Measurements from ENCODE around the gene RSRC1. TPM values are rescaled to one million over a fixed set of nuclear protein-coding genes. Genes with fewer than 3 reads are reported as not detected.
"Not testable (repeated sequence)": the region's sequence is repeated elsewhere in the genome, so short reads cannot be mapped to it uniquely, and the experiment has no call there.

The RSRC1 gene
- total and polyA plus RNA-seq, 2 experiments from 2014 or later, result 22.6 to 34.1 TPM

GRCh38 chr3:158505117-158505516, 395.2 kb downstream of the RSRC1 start:
- no peak overlapping the region for H2AFZ ChIP-seq
- H3K4me3 ChIP-seq, result no peak overlapping the region
- no peak overlapping the region for H3K27ac ChIP-seq
- no peaks in the 10 kb centered on the region for H3K4me1 ChIP-seq (ENCODE audit: insufficient read depth)
- H3K27me3 ChIP-seq, result no peaks in the 10 kb centered on the region
- H3K79me2 ChIP-seq, result no peaks in the 10 kb centered on the region
- no peak for TF ChIP-seq EZH2phosphoT487 (IDR thresholded peaks at IDR 0.05; ENCODE audit: low read depth, severe bottlenecking, unreplicated experiment)
- TF ChIP-seq CTCF (IDR thresholded peaks at IDR 0.05; ENCODE audit: poor library complexity), result no peak
- no peak for TF ChIP-seq EZH2 (IDR thresholded peaks at IDR 0.05; ENCODE audit: borderline replicate concordance)
- DNase-seq (ENCODE audit: low spot score), result no peak
- H3K9me2 ChIP-seq (replicated peaks; ENCODE audit: insufficient read depth), result no peaks in the 10 kb centered on the region
- no peak overlapping the region for H3K4me2 ChIP-seq
- no peaks in the 10 kb centered on the region for H3K36me3 ChIP-seq (replicated peaks; ENCODE audit: insufficient read depth, low read depth)
- no peaks in the 10 kb centered on the region for H4K20me1 ChIP-seq (ENCODE audit: insufficient read depth, poor library complexity, severe bottlenecking)
- H3K9me3 ChIP-seq (ENCODE audit: low read depth), result no peaks in the 10 kb centered on the region

- H3K27ac ChIP-seq, result no peak overlapping the region
- H3K36me3 ChIP-seq (replicated peaks; ENCODE audit: insufficient read depth, low read depth), result no peaks in the 10 kb centered on the region
- H3K4me1 ChIP-seq (ENCODE audit: insufficient read depth), result no peaks in the 10 kb centered on the region
- H3K4me3 ChIP-seq, result no peak overlapping the region
- no peaks in the 10 kb centered on the region for H3K27me3 ChIP-seq
- H3K9me3 ChIP-seq (ENCODE audit: low read depth), result no peaks in the 10 kb centered on the region
- no peak for TF ChIP-seq EZH2 (IDR thresholded peaks at IDR 0.05; ENCODE audit: borderline replicate concordance)
- no peak for TF ChIP-seq CTCF (IDR thresholded peaks at IDR 0.05; ENCODE audit: poor library complexity)
- no peak for TF ChIP-seq EZH2phosphoT487 (IDR thresholded peaks at IDR 0.05; ENCODE audit: low read depth, severe bottlenecking, unreplicated experiment)
- no peak for DNase-seq (ENCODE audit: low spot score)
- no peaks in the 10 kb centered on the region for H3K9me2 ChIP-seq (replicated peaks; ENCODE audit: insufficient read depth)
- 93% methylated on average over 5 of the region's 5 CpGs for WGBS (ENCODE audit: low lambda C conversion rate, missing lambda C conversion rate)
- no peak overlapping the region for H2AFZ ChIP-seq
- H3K79me2 ChIP-seq, result no peaks in the 10 kb centered on the region
- no peaks in the 10 kb centered on the region for H4K20me1 ChIP-seq (ENCODE audit: insufficient read depth, poor library complexity, severe bottlenecking)
- no peak overlapping the region for H3K4me2 ChIP-seq
These were observed 396.6 kb downstream of the RSRC1 start for GRCh38 chr3:158506456-158506855.

GRCh38 chr3:158508481-158508880, 398.6 kb downstream of the RSRC1 start:
- DNase-seq (ENCODE audit: low spot score), result no peak
- H3K79me2 ChIP-seq, result no peaks in the 10 kb centered on the region
- H3K36me3 ChIP-seq (replicated peaks; ENCODE audit: insufficient read depth, low read depth), result no peaks in the 10 kb centered on the region
- H3K4me2 ChIP-seq, result no peak overlapping the region
- H3K27ac ChIP-seq, result no peak overlapping the region
- 88% methylated on average over 7 of the region's 7 CpGs for WGBS (ENCODE audit: low lambda C conversion rate, missing lambda C conversion rate)
- H3K4me1 ChIP-seq (ENCODE audit: insufficient read depth), result no peaks in the 10 kb centered on the region
- H3K4me3 ChIP-seq, result no peak overlapping the region
- H3K9me3 ChIP-seq (ENCODE audit: low read depth), result no peaks in the 10 kb centered on the region
- no peaks in the 10 kb centered on the region for H3K27me3 ChIP-seq
- H4K20me1 ChIP-seq (ENCODE audit: insufficient read depth, poor library complexity, severe bottlenecking), result no peaks in the 10 kb centered on the region
- no peak overlapping the region for H2AFZ ChIP-seq
- no peaks in the 10 kb centered on the region for H3K9me2 ChIP-seq (replicated peaks; ENCODE audit: insufficient read depth)
- TF ChIP-seq CTCF (IDR thresholded peaks at IDR 0.05; ENCODE audit: poor library complexity) (no peak), EZH2 (IDR thresholded peaks at IDR 0.05; ENCODE audit: borderline replicate concordance) (no peak), EZH2phosphoT487 (IDR thresholded peaks at IDR 0.05; ENCODE audit: low read depth, severe bottlenecking, unreplicated experiment) (no peak)

GRCh38 chr3:158509891-158510290, 400.0 kb downstream of the RSRC1 start:
- Histone ChIP-seq H3K4me2 (no peak overlapping the region), H3K27me3 (no peaks in the 10 kb centered on the region), H3K4me3 (no peak overlapping the region), H3K9me2 (replicated peaks; ENCODE audit: insufficient read depth) (no peaks in the 10 kb centered on the region), H3K27ac (no peak overlapping the region), H2AFZ (no peak overlapping the region), H3K36me3 (replicated peaks; ENCODE audit: insufficient read depth, low read depth) (no peaks in the 10 kb centered on the region), H3K9me3 (ENCODE audit: low read depth) (no peaks in the 10 kb centered on the region), H3K4me1 (ENCODE audit: insufficient read depth) (no peaks in the 10 kb centered on the region), H3K79me2 (no peaks in the 10 kb centered on the region), H4K20me1 (ENCODE audit: insufficient read depth, poor library complexity, severe bottlenecking) (no peaks in the 10 kb centered on the region)
- DNase-seq (ENCODE audit: low spot score), result no peak
- no peak for TF ChIP-seq EZH2phosphoT487 (IDR thresholded peaks at IDR 0.05; ENCODE audit: low read depth, severe bottlenecking, unreplicated experiment)
- TF ChIP-seq EZH2 (IDR thresholded peaks at IDR 0.05; ENCODE audit: borderline replicate concordance), result no peak
- TF ChIP-seq CTCF (IDR thresholded peaks at IDR 0.05; ENCODE audit: poor library complexity), result no peak
- WGBS (ENCODE audit: low lambda C conversion rate, missing lambda C conversion rate), result 92% methylated on average over 1 of the region's 1 CpG

- not testable (repeated sequence) for H3K27me3 ChIP-seq; H3K9me3 ChIP-seq (ENCODE audit: low read depth); H3K4me3 ChIP-seq; H3K27ac ChIP-seq; H2AFZ ChIP-seq; H3K4me2 ChIP-seq; H3K79me2 ChIP-seq; H3K36me3 ChIP-seq (replicated peaks; ENCODE audit: insufficient read depth, low read depth); DNase-seq (ENCODE audit: low spot score); H3K9me2 ChIP-seq (replicated peaks; ENCODE audit: insufficient read depth); H4K20me1 ChIP-seq (ENCODE audit: insufficient read depth, poor library complexity, severe bottlenecking); H3K4me1 ChIP-seq (ENCODE audit: insufficient read depth)
- WGBS (ENCODE audit: low lambda C conversion rate, missing lambda C conversion rate), result 97% methylated on average over 22 of the region's 22 CpGs
These were observed 406.8 kb downstream of the RSRC1 start for GRCh38 chr3:158516729-158517128.

All from hepatocyte (in vitro differentiated cells).